Measurements from ENCODE around the gene PHRF1. TPM values are rescaled to one million over a fixed set of nuclear protein-coding genes. Genes with fewer than 3 reads are reported as not detected.

Gene PHRF1
- total RNA-seq, 2 experiments from 2014 or later = 46.8 to 48.6 TPM

- ChIA-PET CTCF (interaction anchor here (1.3 to 4.0 kb wide), 2 partner anchors 14 to 23 kb away, joined by 3 to 19 read pairs; no protein-coding TSS in a partner anchor), POLR2A (no interaction called here)
Observed at GRCh38 chr11:541433-541885, 34.8 kb upstream of the PHRF1 start.

GRCh38 chr11:544817-545166, 31.5 kb upstream of the PHRF1 start:
- H3K9me3 Mint-ChIP-seq = no peaks in the 10 kb centered on the region
- CTCF ChIA-PET = interaction anchor here (0.8 to 3.2 kb wide), 4 partner anchors 9 to 26 kb away, joined by 3 to 15 read pairs (median 6); no protein-coding TSS in a partner anchor
- no peak overlapping the region for H3K27ac Mint-ChIP-seq
- no peak overlapping the region for H3K4me3 Mint-ChIP-seq
- no peak for DNase-seq
- POLR2A ChIA-PET = no interaction called here
- no peaks in the 10 kb centered on the region for H3K4me1 Mint-ChIP-seq
- no peaks in the 10 kb centered on the region for H3K27me3 Mint-ChIP-seq
- no peaks in the 10 kb centered on the region for H3K36me3 Mint-ChIP-seq (ENCODE audit: low read depth)

More at GRCh38 chr11:541433-541885, 34.8 kb upstream of the PHRF1 start:
- H3K27ac Mint-ChIP-seq = no peak overlapping the region
- no peak overlapping the region for H3K4me3 Mint-ChIP-seq
- no peaks in the 10 kb centered on the region for H3K9me3 Mint-ChIP-seq
- DNase-seq = no peak
- no peaks in the 10 kb centered on the region for H3K27me3 Mint-ChIP-seq
- no peaks in the 10 kb centered on the region for H3K36me3 Mint-ChIP-seq (ENCODE audit: low read depth)
- peaks cover 13% of the 10 kb centered on the region for H3K4me1 Mint-ChIP-seq

- Mint-ChIP-seq H3K4me1 (no peaks in the 10 kb centered on the region), H3K27ac (no peak overlapping the region), H3K9me3 (no peaks in the 10 kb centered on the region), H3K36me3 (ENCODE audit: low read depth) (no peaks in the 10 kb centered on the region), H3K4me3 (no peak overlapping the region), H3K27me3 (no peaks in the 10 kb centered on the region)
- ChIA-PET CTCF (interaction anchor here (0.8 to 3.2 kb wide), 4 partner anchors 9 to 26 kb away, joined by 3 to 15 read pairs (median 6); no protein-coding TSS in a partner anchor), POLR2A (no interaction called here)
- DNase-seq = no peak
Observed at GRCh38 chr11:545171-545570, 31.1 kb upstream of the PHRF1 start.

- CTCF ChIA-PET = interaction anchor here (1.5 kb wide), 1 partner anchor 10 kb away, joined by 4 read pairs; no protein-coding TSS in a partner anchor
- Mint-ChIP-seq H3K9me3 (no peaks in the 10 kb centered on the region), H3K4me1 (no peaks in the 10 kb centered on the region), H3K27me3 (no peaks in the 10 kb centered on the region), H3K36me3 (ENCODE audit: low read depth) (no peaks in the 10 kb centered on the region), H3K4me3 (no peak overlapping the region), H3K27ac (no peak overlapping the region)
- no peak for DNase-seq
- POLR2A ChIA-PET = interaction anchor here (0.6 kb wide), 1 partner anchor 13 kb away, joined by 4 read pairs; no protein-coding TSS in a partner anchor
Observed at GRCh38 chr11:548700-549603, 27.3 kb upstream of the PHRF1 start.

- H3K36me3 Mint-ChIP-seq (ENCODE audit: low read depth) = no peaks in the 10 kb centered on the region
- H3K27ac Mint-ChIP-seq = no peak overlapping the region
- no peak overlapping the region for H3K4me3 Mint-ChIP-seq
- no peaks in the 10 kb centered on the region for H3K4me1 Mint-ChIP-seq
- CTCF ChIA-PET = interaction anchor here (1.1 kb wide), 1 partner anchor 17 kb away, joined by 3 read pairs; no protein-coding TSS in a partner anchor
- DNase-seq = no peak
- POLR2A ChIA-PET = no interaction called here
- no peaks in the 10 kb centered on the region for H3K9me3 Mint-ChIP-seq
- no peaks in the 10 kb centered on the region for H3K27me3 Mint-ChIP-seq
Observed at GRCh38 chr11:550021-550745, 26.1 kb upstream of the PHRF1 start.

- ChIA-PET CTCF (interaction anchor here (0.6 to 1.1 kb wide), 3 partner anchors 18 to 1871 kb away, joined by 3 to 4 read pairs (median 3); no protein-coding TSS in a partner anchor), POLR2A (no interaction called here)
- H3K4me1 Mint-ChIP-seq = no peaks in the 10 kb centered on the region
- H3K36me3 Mint-ChIP-seq (ENCODE audit: low read depth) = no peaks in the 10 kb centered on the region
- no peak overlapping the region for H3K4me3 Mint-ChIP-seq
- no peak for DNase-seq
- H3K27ac Mint-ChIP-seq = no peak overlapping the region
- no peaks in the 10 kb centered on the region for H3K9me3 Mint-ChIP-seq
- H3K27me3 Mint-ChIP-seq = no peaks in the 10 kb centered on the region
Observed at GRCh38 chr11:550746-551085, 25.6 kb upstream of the PHRF1 start.

GRCh38 chr11:551131-551530, 25.1 kb upstream of the PHRF1 start:
- ChIA-PET POLR2A (no interaction called here), CTCF (interaction anchor here (0.6 to 1.1 kb wide), 3 partner anchors 18 to 1871 kb away, joined by 3 to 4 read pairs (median 3); no protein-coding TSS in a partner anchor)
- no peaks in the 10 kb centered on the region for H3K4me1 Mint-ChIP-seq
- no peak overlapping the region for H3K27ac Mint-ChIP-seq
- peaks cover under 1% of the 10 kb centered on the region for H3K27me3 Mint-ChIP-seq
- no peaks in the 10 kb centered on the region for H3K36me3 Mint-ChIP-seq (ENCODE audit: low read depth)
- no peak overlapping the region for H3K4me3 Mint-ChIP-seq
- H3K9me3 Mint-ChIP-seq = no peaks in the 10 kb centered on the region
- no peak for DNase-seq

GRCh38 chr11:551596-551995, 24.7 kb upstream of the PHRF1 start:
- ChIA-PET POLR2A (no interaction called here), CTCF (interaction anchor here (0.9 to 1.6 kb wide), 2 partner anchors 16 to 33 kb away, joined by 3 read pairs; partner anchors contain the start of gene HRAS)
- Mint-ChIP-seq H3K27me3 (peaks cover 5% of the 10 kb centered on the region), H3K27ac (no peak overlapping the region), H3K9me3 (no peaks in the 10 kb centered on the region), H3K4me3 (no peak overlapping the region), H3K4me1 (peaks cover 2% of the 10 kb centered on the region), H3K36me3 (ENCODE audit: low read depth) (no peaks in the 10 kb centered on the region)
- DNase-seq = no peak

GRCh38 chr11:553083-553987, 22.9 kb upstream of the PHRF1 start:
- no peaks in the 10 kb centered on the region for H3K9me3 Mint-ChIP-seq
- H3K36me3 Mint-ChIP-seq (ENCODE audit: low read depth) = no peaks in the 10 kb centered on the region
- peaks cover 3% of the 10 kb centered on the region for H3K4me1 Mint-ChIP-seq
- peaks cover 18% of the 10 kb centered on the region for H3K27me3 Mint-ChIP-seq
- H3K4me3 Mint-ChIP-seq = no peak overlapping the region
- POLR2A ChIA-PET = interaction anchor here (0.5 kb wide), 1 partner anchor 143 kb away, joined by 3 read pairs; no protein-coding TSS in a partner anchor
- CTCF ChIA-PET = interaction anchor here (1.5 to 1.8 kb wide), 3 partner anchors 18 to 28 kb away, joined by 3 to 5 read pairs (median 3); partner anchors contain the start of gene HRAS
- no peak overlapping the region for H3K27ac Mint-ChIP-seq
- no peak for DNase-seq

- ChIA-PET CTCF (interaction anchor here (0.6 to 3.0 kb wide), 10 partner anchors 8 to 172 kb away, joined by 3 to 19 read pairs (median 5); partner anchors contain the start of genes DEAF1, HRAS and TMEM80), POLR2A (no interaction called here)
- Mint-ChIP-seq H3K9me3 (no peaks in the 10 kb centered on the region), H3K36me3 (ENCODE audit: low read depth) (no peaks in the 10 kb centered on the region), H3K27ac (no peak overlapping the region), H3K4me3 (no peak overlapping the region), H3K4me1 (peaks cover 3% of the 10 kb centered on the region), H3K27me3 (peaks cover 18% of the 10 kb centered on the region)
- DNase-seq = no peak
Observed at GRCh38 chr11:553988-554340, 22.3 kb upstream of the PHRF1 start.

GRCh38 chr11:554428-555226, 21.6 kb upstream of the PHRF1 start:
- POLR2A ChIA-PET = no interaction called here
- Mint-ChIP-seq H3K9me3 (no peaks in the 10 kb centered on the region), H3K4me3 (no peak overlapping the region), H3K36me3 (ENCODE audit: low read depth) (no peaks in the 10 kb centered on the region), H3K27ac (no peak overlapping the region), H3K27me3 (peaks cover 18% of the 10 kb centered on the region), H3K4me1 (peaks cover 3% of the 10 kb centered on the region)
- CTCF ChIA-PET = interaction anchor here (0.6 to 3.0 kb wide), 22 partner anchors 9 to 191 kb away, joined by 3 to 19 read pairs (median 4); partner anchors contain the start of genes DEAF1, HRAS, LRRC56 and TMEM80
- DNase-seq = peak; percentile 74
